Measurements from ENCODE around the gene TMEM205. TPM values are rescaled to one million over a fixed set of nuclear protein-coding genes. Genes with fewer than 3 reads are reported as not detected.
A peak's percentile ranks its signal among the peaks of the same experiment; 100 is the strongest.

Gene TMEM205
- total and polyA plus RNA-seq, 2 of the 13 experiments (the other 11 are each of a cell fraction or from before 2014, with no cell fraction given), result 45.5 to 98.7 TPM

- TF ChIP-seq ZBTB40 (IDR thresholded peaks at IDR 0.05) (no peak), ZBTB40 (CRISPR knock-in tag; IDR thresholded peaks at IDR 0.05) (peak; percentile 7; the same call in 1 of the 2 replicates), ZNF644 (CRISPR knock-in tag; IDR thresholded peaks at IDR 0.05; ENCODE audit: low read depth) (no peak), ZBTB2 (CRISPR knock-in tag; IDR thresholded peaks at IDR 0.05; ENCODE audit: low read depth) (0 out of 2 replicates have a peak, but pooled peaks have one; percentile 1), HNF1B (CRISPR knock-in tag; IDR thresholded peaks at IDR 0.05) (0 out of 2 replicates have a peak, but pooled peaks have one; percentile 10), ZBTB21 (CRISPR knock-in tag; IDR thresholded peaks at IDR 0.05) (no peak), ZNF414 (CRISPR knock-in tag; IDR thresholded peaks at IDR 0.05) (no peak), ZBTB7B (CRISPR knock-in tag; IDR thresholded peaks at IDR 0.05) (0 out of 2 replicates have a peak, but pooled peaks have one; percentile 8), EHMT2 (IDR thresholded peaks at IDR 0.05; ENCODE audit: borderline replicate concordance, low read depth, low read length) (no peak), ZNF160 (CRISPR knock-in tag; IDR thresholded peaks at IDR 0.05) (0 out of 2 replicates have a peak, but pooled peaks have one; percentile 17)
These were observed 37.6 kb upstream of the TMEM205 start (continued) for GRCh38 chr19:11383706-11384048.
